OCI-LY7 (cell line): ENCODE results near the gene RAD51B. TPM values are rescaled to one million over a fixed set of nuclear protein-coding genes. Genes with fewer than 3 reads are reported as not detected.

Source experiments
- BruUV-seq: library from RNA; stranded (reverse); fragments of 400-500 nt; replicated peaks from 2 replicates; lab custom pipeline; 2021; lab: Mats Ljungman, UMichigan
- CTCF ChIA-PET: fragments of 300-600 bp; sonication (Branson Sonifier 250); formaldehyde crosslinking; loops from one replicate; lab custom pipeline; 2022; ENCODE audit warnings: antibody characterized with exemption; ENCODE audit not compliant: unreplicated experiment; lab: Charles Lee
- POLR2A ChIA-PET: fragments of 300-600 bp; sonication (Branson Sonifier 250); formaldehyde crosslinking; loops from one replicate; lab custom pipeline; 2022; ENCODE audit warnings: antibody characterized with exemption; lab: Charles Lee
- DNase-seq: peaks from one replicate; pipeline ENCODE4 v3.0.0-alpha.2; 2015; ENCODE audit warnings: low spot score
- H2AFZ ChIP-seq: fragments of 200-600 bp; sonication (generic), shearing (Covaris generic); 2 replicates; pipeline ENCODE4 v1.6.1; 2014; ENCODE audit warnings: mild to moderate bottlenecking, antibody characterized with exemption, low read length, moderate library complexity
- H3K27ac ChIP-seq: fragments of 200-600 bp; sonication (generic); 2 replicates; pipeline ENCODE4 v1.5.1; 2014; ENCODE audit warnings: mixed run types, low read depth, mild to moderate bottlenecking, moderate library complexity, low read length, inconsistent platforms; ENCODE audit not compliant: poor library complexity, severe bottlenecking
- H3K36me3 ChIP-seq: fragments of 200-600 bp; sonication (generic); 2 replicates; pipeline ENCODE4 v1.6.1; 2014; ENCODE audit warnings: mild to moderate bottlenecking, antibody characterized with exemption, low read length, moderate library complexity, mixed read lengths; ENCODE audit not compliant: insufficient read depth
- H3K4me1 ChIP-seq: fragments of 200-600 bp; sonication (generic); 2 replicates; pipeline ENCODE4 v1.5.1; 2014; ENCODE audit warnings: mild to moderate bottlenecking, low read length; ENCODE audit not compliant: insufficient read depth, poor library complexity, severe bottlenecking
- H3K4me2 ChIP-seq: fragments of 200-600 bp; sonication (generic); 2 replicates; pipeline ENCODE4 v1.6.1; 2014; ENCODE audit warnings: mild to moderate bottlenecking, low read length
- H3K4me3 ChIP-seq: fragments of 200-600 bp; sonication (generic); 2 replicates; pipeline ENCODE4 v1.5.1; 2014; ENCODE audit warnings: mild to moderate bottlenecking, low read depth, low read length; ENCODE audit not compliant: poor library complexity, severe bottlenecking
- H3K79me2 ChIP-seq: fragments of 200-600 bp; sonication (generic); 2 replicates; pipeline ENCODE4 v1.6.1; 2016; ENCODE audit warnings: low read depth, mild to moderate bottlenecking, low read length, moderate library complexity, mixed read lengths; ENCODE audit not compliant: insufficient read depth
- H3K9me2 ChIP-seq: fragments of 200-600 bp; sonication (generic); 2 replicates; pipeline ENCODE4 v1.6.1; 2016; ENCODE audit warnings: mild to moderate bottlenecking, low read length, mixed read lengths; ENCODE audit not compliant: insufficient read depth
- H3K9me3 ChIP-seq: fragments of 200-600 bp; sonication (generic); 2 replicates; pipeline ENCODE4 v1.6.1; 2014; ENCODE audit warnings: mild to moderate bottlenecking, mixed run types, low read length, mixed read lengths
- H4K20me1 ChIP-seq: fragments of 200-600 bp; sonication (generic); 2 replicates; pipeline ENCODE4 v1.6.1; 2014; ENCODE audit warnings: mild to moderate bottlenecking, antibody characterized with exemption, low read length, moderate library complexity, mixed read lengths; ENCODE audit not compliant: insufficient read depth
- EZH2phosphoT487 ChIP-seq: fragments of 200-600 bp; sonication (generic); IDR thresholded peaks from 2 replicates; pipeline ENCODE4 v1.6.1; 2018; ENCODE audit warnings: low read depth, borderline replicate concordance, mild to moderate bottlenecking, mixed run types, antibody characterized with exemption, low read length, moderate library complexity, mixed read lengths
- intact Hi-C: fragments of 100-400 bp; cut with micrococcal nuclease; formaldehyde crosslinking; loops from one replicate; pipeline ENCODE4 v1.10.0; 2022; ENCODE audit not compliant: unreplicated experiment
- total RNA-seq, 2 experiments: library from RNA; depleted of rRNA in 1 of 2; stranded (reverse); fragments of >200 nt in 1 of 2; shearing (Covaris generic) in 1 of 2; gene quantifications; 2 replicates each; pipeline ENCODE4 v1.2.3, GENCODE V29; 2014 to 2022
- TF ChIP-seq, protein P1 (sequence below): fragments of 200-600 bp; sonication (generic); conservative IDR thresholded peaks from 2 replicates; pipeline ENCODE4 v1.5.1; 2014; ENCODE audit warnings: mild to moderate bottlenecking, antibody characterized with exemption, low read length, moderate library complexity, mixed read lengths

The RAD51B gene
- total RNA-seq, 2 experiments from 2014 or later: 41.4 to 89.9 TPM

DNA sequence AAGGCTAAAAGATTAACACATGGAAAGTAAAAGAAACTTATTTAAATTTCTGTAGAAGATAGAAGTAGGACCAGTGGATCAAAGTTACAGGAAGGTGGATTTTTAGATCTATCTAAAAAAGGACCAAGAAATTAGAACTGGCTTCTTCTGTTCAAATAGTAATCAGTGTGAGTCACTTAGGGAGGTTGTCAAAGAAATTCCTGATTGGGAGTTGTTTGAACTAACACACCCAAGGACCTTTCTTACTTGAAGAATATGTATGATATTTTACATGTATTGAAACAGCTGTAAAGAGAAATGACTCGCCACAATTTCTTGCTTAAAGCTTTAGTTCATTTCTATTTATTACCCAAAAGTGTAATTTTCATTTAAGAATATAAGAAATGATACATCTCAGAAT, 256.9 kb downstream of the RAD51B start:
- Histone ChIP-seq H3K9me3 (peaks cover 10% of the 10 kb centered on the region; the same call in 1 of the 2 replicates), H3K4me2 (no peak overlapping the region), H3K4me1 (no peaks in the 10 kb centered on the region), H4K20me1 (no peaks in the 10 kb centered on the region), H3K4me3 (no peak overlapping the region), H3K36me3 (no peaks in the 10 kb centered on the region), H3K9me2 (no peaks in the 10 kb centered on the region), H2AFZ (no peak overlapping the region), H3K79me2 (no peaks in the 10 kb centered on the region), H3K27ac (no peak overlapping the region)
- ChIA-PET POLR2A (no interaction called here), CTCF (no interaction called here)
- intact Hi-C loops: no loop called here
- no TSS peak for BruUV-seq
- no peak for DNase-seq
- TF ChIP-seq, protein P1, sequence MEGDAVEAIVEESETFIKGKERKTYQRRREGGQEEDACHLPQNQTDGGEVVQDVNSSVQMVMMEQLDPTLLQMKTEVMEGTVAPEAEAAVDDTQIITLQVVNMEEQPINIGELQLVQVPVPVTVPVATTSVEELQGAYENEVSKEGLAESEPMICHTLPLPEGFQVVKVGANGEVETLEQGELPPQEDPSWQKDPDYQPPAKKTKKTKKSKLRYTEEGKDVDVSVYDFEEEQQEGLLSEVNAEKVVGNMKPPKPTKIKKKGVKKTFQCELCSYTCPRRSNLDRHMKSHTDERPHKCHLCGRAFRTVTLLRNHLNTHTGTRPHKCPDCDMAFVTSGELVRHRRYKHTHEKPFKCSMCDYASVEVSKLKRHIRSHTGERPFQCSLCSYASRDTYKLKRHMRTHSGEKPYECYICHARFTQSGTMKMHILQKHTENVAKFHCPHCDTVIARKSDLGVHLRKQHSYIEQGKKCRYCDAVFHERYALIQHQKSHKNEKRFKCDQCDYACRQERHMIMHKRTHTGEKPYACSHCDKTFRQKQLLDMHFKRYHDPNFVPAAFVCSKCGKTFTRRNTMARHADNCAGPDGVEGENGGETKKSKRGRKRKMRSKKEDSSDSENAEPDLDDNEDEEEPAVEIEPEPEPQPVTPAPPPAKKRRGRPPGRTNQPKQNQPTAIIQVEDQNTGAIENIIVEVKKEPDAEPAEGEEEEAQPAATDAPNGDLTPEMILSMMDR: no peak
- TF ChIP-seq EZH2phosphoT487: no peak

DNA sequence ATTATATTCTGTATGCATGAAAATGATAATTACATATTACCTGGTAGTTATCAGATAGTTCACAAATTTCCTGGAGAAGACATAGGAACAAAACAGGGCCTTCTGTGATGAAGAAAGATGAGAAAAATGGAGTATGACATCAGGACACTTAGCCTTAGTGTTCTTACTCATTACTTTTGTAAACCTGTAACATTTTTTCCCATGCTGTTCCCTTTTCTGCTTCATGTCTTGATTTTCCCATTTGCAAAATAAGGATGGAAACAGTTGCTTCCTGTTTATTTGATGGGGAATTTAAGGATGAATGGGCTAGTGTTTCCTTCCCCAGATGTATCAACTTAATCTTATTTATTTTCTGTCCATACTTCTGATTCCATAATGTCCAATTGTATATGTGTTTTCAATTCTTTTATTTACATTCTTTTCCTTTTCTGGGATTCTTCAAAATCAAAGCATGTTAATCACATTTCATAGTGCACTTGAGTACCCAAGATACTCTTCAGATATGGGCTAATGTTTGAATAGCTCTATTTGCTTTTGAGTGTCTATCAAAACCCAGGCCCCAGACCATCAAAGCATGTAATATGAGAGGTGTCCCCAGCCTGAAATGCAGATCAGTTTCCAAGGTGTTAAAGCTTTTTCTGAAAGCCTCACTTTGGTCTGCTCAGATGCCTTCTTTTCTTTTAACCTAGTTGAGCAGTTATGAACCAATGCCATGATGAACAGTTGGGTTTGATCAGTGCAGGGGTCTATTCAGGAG, 260.5 kb downstream of the RAD51B start:
- TF ChIP-seq, protein P1: no peak
- Histone ChIP-seq H3K9me3 (no peaks in the 10 kb centered on the region), H3K27ac (no peak overlapping the region), H3K4me3 (no peak overlapping the region), H2AFZ (no peak overlapping the region), H3K4me2 (no peak overlapping the region), H3K36me3 (no peaks in the 10 kb centered on the region), H3K79me2 (no peaks in the 10 kb centered on the region), H4K20me1 (no peaks in the 10 kb centered on the region), H3K9me2 (no peaks in the 10 kb centered on the region), H3K4me1 (no peaks in the 10 kb centered on the region)
- CTCF ChIA-PET: no interaction called here
- POLR2A ChIA-PET: interaction anchor here (1.1 kb wide), 1 partner anchor 20 kb away, joined by 3 read pairs; no protein-coding TSS in a partner anchor
- intact Hi-C loops: no loop called here
- BruUV-seq: no TSS peak
- DNase-seq: no peak

DNA sequence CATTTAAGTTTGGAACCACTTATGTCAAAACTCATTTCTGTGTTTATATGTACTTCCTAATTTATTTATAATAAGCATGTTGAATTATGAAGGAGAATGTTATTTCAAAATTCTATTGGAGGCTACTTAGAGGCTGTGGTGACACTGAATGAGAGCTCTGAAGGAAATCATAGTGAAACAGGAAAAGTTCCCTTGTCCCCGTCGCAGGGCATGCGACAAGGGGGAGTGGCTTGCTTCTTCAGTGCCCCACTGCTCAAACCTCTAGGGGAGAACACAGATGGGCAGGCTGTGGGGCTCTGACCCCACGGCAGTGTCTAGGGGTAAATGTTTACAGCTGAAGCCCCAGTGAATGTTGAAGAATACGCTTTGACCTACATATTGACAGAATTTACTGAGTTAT, 261.9 kb downstream of the RAD51B start:
- ChIA-PET POLR2A (no interaction called here), CTCF (no interaction called here)
- Histone ChIP-seq H3K79me2 (no peaks in the 10 kb centered on the region), H4K20me1 (no peaks in the 10 kb centered on the region), H3K27ac (no peak overlapping the region), H3K36me3 (no peaks in the 10 kb centered on the region), H3K9me3 (no peaks in the 10 kb centered on the region), H2AFZ (no peak overlapping the region), H3K4me1 (no peaks in the 10 kb centered on the region), H3K4me3 (no peak overlapping the region), H3K4me2 (no peak overlapping the region), H3K9me2 (no peaks in the 10 kb centered on the region)
- DNase-seq: no peak
- intact Hi-C loops: no loop called here
- TF ChIP-seq, protein P1: no peak
- no peak for TF ChIP-seq EZH2phosphoT487
- BruUV-seq: no TSS peak
